Loucy (cell line): ENCODE measurements around the gene CCS.

Source experiments
- H2AFZ ChIP-seq: fragments of 200-600 bp; sonication (generic); 2 replicates; pipeline ENCODE4 v1.6.0; 2016; ENCODE audit warnings: antibody characterized with exemption, mild to moderate bottlenecking, low read length, moderate library complexity
- H3F3A ChIP-seq: fragments of 200-600 bp; 2 replicates; pipeline ENCODE4 v1.6.0; 2016; ENCODE audit warnings: antibody characterized with exemption, low read depth, mild to moderate bottlenecking
- H3K27me3 ChIP-seq: fragments of 200-600 bp; sonication (generic); 2 replicates; pipeline ENCODE4 v1.6.1; 2014; ENCODE audit warnings: low read length, mild to moderate bottlenecking; ENCODE audit not compliant: insufficient read depth, poor library complexity, severe bottlenecking
- H3K36me3 ChIP-seq: fragments of 200-600 bp; sonication (generic); 2 replicates; pipeline ENCODE4 v1.6.1; 2016; ENCODE audit warnings: low read length; ENCODE audit not compliant: insufficient read depth
- H3K4me1 ChIP-seq: fragments of 200-600 bp; sonication (generic); 2 replicates; pipeline ENCODE4 v1.5.1; 2014; ENCODE audit warnings: low read length, mild to moderate bottlenecking; ENCODE audit not compliant: insufficient read depth, poor library complexity, severe bottlenecking
- H3K4me2 ChIP-seq: fragments of 200-600 bp; sonication (generic); 2 replicates; pipeline ENCODE4 v1.6.0; 2014; ENCODE audit warnings: antibody characterized with exemption, low read length, low read depth, mild to moderate bottlenecking; ENCODE audit not compliant: poor library complexity, severe bottlenecking
- H3K4me3 ChIP-seq: fragments of 200-600 bp; sonication (generic); 2 replicates; pipeline ENCODE4 v1.5.1; 2014; ENCODE audit warnings: low read length, mild to moderate bottlenecking, mixed read lengths; ENCODE audit not compliant: poor library complexity, severe bottlenecking
- H3K79me2 ChIP-seq: fragments of 200-600 bp; sonication (generic); 2 replicates; pipeline ENCODE4 v1.6.1; 2014; ENCODE audit warnings: low read length; ENCODE audit not compliant: insufficient read depth
- H3K9ac ChIP-seq: fragments of 200-600 bp; sonication (generic); 2 replicates; pipeline ENCODE4 v1.6.0; 2014; ENCODE audit warnings: mild to moderate bottlenecking, low read depth, low read length, moderate library complexity; ENCODE audit not compliant: poor library complexity, severe bottlenecking
- H3K9me2 ChIP-seq: fragments of 200-600 bp; sonication (generic); replicated peaks from 2 replicates; pipeline ENCODE4 v1.6.1; 2016; ENCODE audit warnings: low read depth, low read length, mixed read lengths
- H3K9me3 ChIP-seq: fragments of 200-600 bp; sonication (generic); 2 replicates; pipeline ENCODE4 v1.6.1; 2014; ENCODE audit warnings: mild to moderate bottlenecking, antibody characterized with exemption, low read length, low read depth; ENCODE audit not compliant: insufficient read depth
- H4K20me1 ChIP-seq: fragments of 200-600 bp; sonication (generic); 2 replicates; pipeline ENCODE4 v1.6.0; 2014; ENCODE audit warnings: antibody characterized with exemption, low read length, mild to moderate bottlenecking; ENCODE audit not compliant: insufficient read depth, poor library complexity, severe bottlenecking
- EZH2phosphoT487 ChIP-seq: fragments of 200-600 bp; IDR thresholded peaks from 2 replicates; pipeline ENCODE4 v1.6.1; 2018; ENCODE audit warnings: antibody characterized with exemption, mild to moderate bottlenecking, moderate library complexity, borderline replicate concordance
- TF ChIP-seq, protein P1 (sequence below): fragments of 200-600 bp; sonication (generic); conservative IDR thresholded peaks from 2 replicates; pipeline ENCODE4 v1.5.1; 2014; ENCODE audit warnings: mild to moderate bottlenecking, antibody characterized with exemption, low read length

The CCS gene

DNA sequence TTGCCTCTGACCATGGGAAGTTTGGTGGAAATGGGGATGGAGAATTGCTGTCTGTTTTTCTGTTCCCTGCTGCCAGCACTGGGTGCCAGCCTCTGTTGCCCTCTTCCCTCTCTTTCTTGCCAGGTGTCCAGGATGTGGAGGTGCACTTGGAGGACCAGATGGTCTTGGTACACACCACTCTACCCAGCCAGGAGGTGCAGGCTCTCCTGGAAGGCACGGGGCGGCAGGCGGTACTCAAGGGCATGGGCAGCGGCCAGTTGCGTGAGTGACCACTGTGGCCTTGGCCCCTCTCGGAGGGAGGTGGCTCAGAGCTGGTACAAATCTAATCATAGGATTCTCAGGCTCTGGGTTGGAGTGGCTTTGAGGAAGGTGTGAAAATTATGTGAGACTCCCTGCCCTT, 6.0 kb downstream of the CCS start:
- H3K4me3 ChIP-seq, result no peak overlapping the region
- no peak overlapping the region for H3K4me2 ChIP-seq
- no peaks in the 10 kb centered on the region for H3K27me3 ChIP-seq
- no peak for TF ChIP-seq EZH2phosphoT487
- TF ChIP-seq, protein P1, sequence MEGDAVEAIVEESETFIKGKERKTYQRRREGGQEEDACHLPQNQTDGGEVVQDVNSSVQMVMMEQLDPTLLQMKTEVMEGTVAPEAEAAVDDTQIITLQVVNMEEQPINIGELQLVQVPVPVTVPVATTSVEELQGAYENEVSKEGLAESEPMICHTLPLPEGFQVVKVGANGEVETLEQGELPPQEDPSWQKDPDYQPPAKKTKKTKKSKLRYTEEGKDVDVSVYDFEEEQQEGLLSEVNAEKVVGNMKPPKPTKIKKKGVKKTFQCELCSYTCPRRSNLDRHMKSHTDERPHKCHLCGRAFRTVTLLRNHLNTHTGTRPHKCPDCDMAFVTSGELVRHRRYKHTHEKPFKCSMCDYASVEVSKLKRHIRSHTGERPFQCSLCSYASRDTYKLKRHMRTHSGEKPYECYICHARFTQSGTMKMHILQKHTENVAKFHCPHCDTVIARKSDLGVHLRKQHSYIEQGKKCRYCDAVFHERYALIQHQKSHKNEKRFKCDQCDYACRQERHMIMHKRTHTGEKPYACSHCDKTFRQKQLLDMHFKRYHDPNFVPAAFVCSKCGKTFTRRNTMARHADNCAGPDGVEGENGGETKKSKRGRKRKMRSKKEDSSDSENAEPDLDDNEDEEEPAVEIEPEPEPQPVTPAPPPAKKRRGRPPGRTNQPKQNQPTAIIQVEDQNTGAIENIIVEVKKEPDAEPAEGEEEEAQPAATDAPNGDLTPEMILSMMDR, result no peak
- no peaks in the 10 kb centered on the region for H3K9me3 ChIP-seq
- H3K9ac ChIP-seq, result no peak overlapping the region
- no peaks in the 10 kb centered on the region for H3F3A ChIP-seq
- no peaks in the 10 kb centered on the region for H4K20me1 ChIP-seq
- H2AFZ ChIP-seq, result no peak overlapping the region
- no peaks in the 10 kb centered on the region for H3K36me3 ChIP-seq
- peaks cover under 1% of the 10 kb centered on the region; the same call in 1 of the 2 replicates for H3K79me2 ChIP-seq
- peaks cover 7% of the 10 kb centered on the region for H3K4me1 ChIP-seq
- H3K9me2 ChIP-seq, result no peaks in the 10 kb centered on the region

DNA sequence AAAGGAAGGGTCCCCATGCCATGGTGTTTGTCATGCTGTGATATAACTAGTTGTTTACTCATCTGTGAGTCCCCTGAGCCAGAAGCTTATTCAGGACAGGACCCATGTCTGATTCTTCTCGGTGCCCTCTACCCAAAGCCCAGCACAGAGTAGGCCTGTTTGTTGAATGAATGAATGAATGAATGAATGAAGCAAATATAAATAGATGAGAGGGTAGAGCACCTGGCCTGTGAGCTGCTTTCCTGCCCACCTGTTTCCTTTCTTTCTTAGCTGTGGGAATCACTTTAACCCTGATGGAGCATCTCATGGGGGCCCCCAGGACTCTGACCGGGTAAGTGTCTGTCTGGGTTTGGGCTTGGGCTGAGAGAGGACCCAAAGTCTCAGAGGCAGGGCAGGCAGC, 7.2 kb downstream of the CCS start:
- Histone ChIP-seq H4K20me1 (no peaks in the 10 kb centered on the region), H3K9ac (no peak overlapping the region), H2AFZ (no peak overlapping the region), H3K79me2 (no peaks in the 10 kb centered on the region), H3K4me1 (no peaks in the 10 kb centered on the region), H3K9me2 (no peaks in the 10 kb centered on the region), H3K4me3 (no peak overlapping the region), H3K27me3 (no peaks in the 10 kb centered on the region), H3K4me2 (no peak overlapping the region), H3K9me3 (no peaks in the 10 kb centered on the region), H3F3A (no peaks in the 10 kb centered on the region), H3K36me3 (no peaks in the 10 kb centered on the region)
- TF ChIP-seq, protein P1, result no peak
- no peak for TF ChIP-seq EZH2phosphoT487

DNA sequence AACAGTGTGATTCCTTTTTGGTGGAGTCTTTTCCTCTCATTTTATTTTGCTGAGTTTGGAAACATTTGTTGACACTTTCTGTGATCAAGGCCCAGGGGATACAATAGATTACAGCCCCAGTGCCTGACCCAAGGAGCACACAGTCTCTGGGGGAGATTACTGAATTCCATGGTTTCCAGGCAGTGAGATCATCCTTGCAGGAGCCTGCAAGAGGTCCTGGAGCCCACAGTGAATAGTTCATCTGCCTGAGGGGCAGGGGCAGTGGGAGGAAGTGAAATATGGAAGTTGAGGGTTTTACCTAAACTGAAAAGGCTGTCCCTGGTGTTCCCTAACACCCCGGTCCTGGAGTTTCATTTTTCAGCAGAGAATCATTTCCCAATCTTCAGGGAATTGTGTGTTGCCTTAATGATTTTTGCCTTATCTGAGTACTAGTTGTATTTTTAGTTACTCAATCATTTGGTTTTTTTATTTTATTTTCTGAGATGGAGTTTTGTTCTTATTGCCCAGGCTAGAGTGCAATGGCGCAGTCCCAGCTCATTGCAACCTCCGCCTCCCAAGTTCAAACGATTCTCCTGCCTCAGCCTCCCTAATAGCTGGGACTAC, 7.7 kb downstream of the CCS start:
- Histone ChIP-seq H3K4me2 (no peak overlapping the region), H3K9me2 (no peaks in the 10 kb centered on the region), H3K9me3 (no peaks in the 10 kb centered on the region), H3K79me2 (no peaks in the 10 kb centered on the region), H3F3A (no peaks in the 10 kb centered on the region), H3K4me1 (no peaks in the 10 kb centered on the region), H4K20me1 (no peaks in the 10 kb centered on the region), H2AFZ (no peak overlapping the region), H3K27me3 (no peaks in the 10 kb centered on the region), H3K4me3 (no peak overlapping the region), H3K36me3 (no peaks in the 10 kb centered on the region), H3K9ac (no peak overlapping the region)
- TF ChIP-seq EZH2phosphoT487, result no peak
- TF ChIP-seq, protein P1, result no peak
